ENCODE results near the gene ASB2. TPM values are rescaled to one million over a fixed set of nuclear protein-coding genes. Genes with fewer than 3 reads are reported as not detected.

The ASB2 gene
- total and polyA plus RNA-seq, 2 of the 4 experiments (the other 2 are of a cell fraction), result 0.54 to 0.77 TPM

DNA sequence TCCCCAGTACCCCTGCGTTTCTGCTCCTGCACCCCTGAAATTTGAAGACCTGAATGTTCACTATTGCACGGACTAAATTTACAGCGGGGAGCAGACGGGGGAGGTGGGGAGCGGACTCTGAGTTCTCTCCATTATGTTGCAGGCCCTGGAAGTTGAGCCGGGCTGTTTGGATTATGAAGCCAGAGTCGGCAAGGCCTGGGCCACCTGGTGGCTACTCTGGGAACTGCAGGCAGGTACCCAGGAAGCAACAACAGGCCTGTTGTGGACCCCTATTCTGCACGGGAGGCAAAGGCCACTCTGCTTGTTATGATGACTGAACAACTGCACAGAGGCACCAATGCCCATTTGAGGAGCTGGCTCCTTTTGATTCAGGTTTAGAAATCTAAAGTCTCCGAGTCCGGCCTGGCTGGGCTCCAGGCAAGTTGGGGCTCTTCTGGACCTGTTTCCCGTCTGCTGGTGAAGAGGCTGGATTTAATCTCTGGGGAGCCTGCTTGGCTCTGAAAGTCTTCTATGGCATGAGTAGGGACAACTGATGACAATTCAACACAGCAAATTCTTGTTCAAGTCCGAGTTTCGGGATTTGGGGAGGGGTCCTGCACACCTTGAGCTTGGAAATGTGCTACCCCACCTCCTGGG, 83.3 kb downstream of the ASB2 start:
- H2AK5ac ChIP-seq (ENCODE audit: low read depth, low read length), result no peak overlapping the region
- no peak overlapping the region for H2BK20ac ChIP-seq (ENCODE audit: low read depth, low read length)
- H3K9me3 ChIP-seq (ENCODE audit: control insufficient read depth, insufficient read depth, low read length), result no peaks in the 10 kb centered on the region
- no peak overlapping the region for H3K4me3 ChIP-seq (ENCODE audit: insufficient read depth, low read depth, low read length)
- no peaks in the 10 kb centered on the region for H3K9me1 ChIP-seq (ENCODE audit: insufficient read depth, low read length)
- dilution Hi-C loops (cut with HindIII; ENCODE audit: low sequenced_read_pairs, unreplicated experiment) (no loop called here), in situ Hi-C loops (cut with MboI; ENCODE audit: low sequenced_read_pairs) (no loop called here), intact Hi-C loops (cut with micrococcal nuclease) (loop anchor here (1.0 to 2.0 kb wide), 2 partner anchors 238 to 686 kb away; partner anchors contain the start of genes GON7 and UBR7)
- no peak overlapping the region for H4K5ac ChIP-seq (ENCODE audit: low read depth, low read length)
- H3K4me2 ChIP-seq (ENCODE audit: low read depth, low read length), result no peak overlapping the region
- peak; percentile 45 for DNase-seq
- no peaks in the 10 kb centered on the region for H3K4me1 ChIP-seq (ENCODE audit: control insufficient read depth, insufficient read depth, low read length)
- H3K9ac ChIP-seq (ENCODE audit: low read depth, low read length), result no peak overlapping the region
- no peak overlapping the region for H3K56ac ChIP-seq (ENCODE audit: extremely low read depth, insufficient read depth, low read length)
- ATAC-seq (ENCODE audit: low read depth), result peak; percentile 98
- no peak overlapping the region for H2BK120ac ChIP-seq (ENCODE audit: low read depth, low read length)
- H4K91ac ChIP-seq (ENCODE audit: insufficient read depth, low read depth, low read length), result no peak overlapping the region
- H3K14ac ChIP-seq (replicated peaks; ENCODE audit: low read depth, low read length), result no peak overlapping the region
- BruUV-seq (replicated peaks), result no TSS peak
- TF ChIP-seq SMC3 (IDR thresholded peaks at IDR 0.05; ENCODE audit: low read depth, low read length) (peak; percentile 69), MXI1 (IDR thresholded peaks at IDR 0.05; ENCODE audit: borderline replicate concordance, low read depth, low read length) (no peak), CEBPB (IDR thresholded peaks at IDR 0.05; ENCODE audit: low read depth, low read length) (no peak), USF2 (IDR thresholded peaks at IDR 0.05; ENCODE audit: low read depth, low read length) (no peak), RAD21 (IDR thresholded peaks at IDR 0.05; ENCODE audit: low read length) (peak; percentile 49)
- TF ChIP-seq, protein P1, sequence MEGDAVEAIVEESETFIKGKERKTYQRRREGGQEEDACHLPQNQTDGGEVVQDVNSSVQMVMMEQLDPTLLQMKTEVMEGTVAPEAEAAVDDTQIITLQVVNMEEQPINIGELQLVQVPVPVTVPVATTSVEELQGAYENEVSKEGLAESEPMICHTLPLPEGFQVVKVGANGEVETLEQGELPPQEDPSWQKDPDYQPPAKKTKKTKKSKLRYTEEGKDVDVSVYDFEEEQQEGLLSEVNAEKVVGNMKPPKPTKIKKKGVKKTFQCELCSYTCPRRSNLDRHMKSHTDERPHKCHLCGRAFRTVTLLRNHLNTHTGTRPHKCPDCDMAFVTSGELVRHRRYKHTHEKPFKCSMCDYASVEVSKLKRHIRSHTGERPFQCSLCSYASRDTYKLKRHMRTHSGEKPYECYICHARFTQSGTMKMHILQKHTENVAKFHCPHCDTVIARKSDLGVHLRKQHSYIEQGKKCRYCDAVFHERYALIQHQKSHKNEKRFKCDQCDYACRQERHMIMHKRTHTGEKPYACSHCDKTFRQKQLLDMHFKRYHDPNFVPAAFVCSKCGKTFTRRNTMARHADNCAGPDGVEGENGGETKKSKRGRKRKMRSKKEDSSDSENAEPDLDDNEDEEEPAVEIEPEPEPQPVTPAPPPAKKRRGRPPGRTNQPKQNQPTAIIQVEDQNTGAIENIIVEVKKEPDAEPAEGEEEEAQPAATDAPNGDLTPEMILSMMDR (conservative IDR thresholded peaks at IDR 0.05; ENCODE audit: low read depth, low read length), result peak; percentile 72
- no peak overlapping the region for H4K8ac ChIP-seq (ENCODE audit: low read depth in 2 of 2, low read length in 2 of 2)
- peaks cover 20% of the 10 kb centered on the region for H3K27me3 ChIP-seq (ENCODE audit: control insufficient read depth, insufficient read depth, low read length)
- no peak overlapping the region for H3K18ac ChIP-seq (ENCODE audit: low read depth, low read length)
- H2BK5ac ChIP-seq (ENCODE audit: low read depth, low read length, poor library complexity, severe bottlenecking), result no peak overlapping the region
- CTCF ChIA-PET, result interaction anchor here (0.7 kb wide), 1 partner anchor 23 kb away, joined by 3 read pairs; no protein-coding TSS in a partner anchor
- no peak overlapping the region for H3K4ac ChIP-seq (ENCODE audit: low read depth, low read length)
- WGBS, 2 experiments (ENCODE audit: extremely low coverage in 2 of 2, insufficient read length in 1 of 2), result 54% methylated on average over 3 of the region's 13 CpGs; no CpG with 5 or more reads in 1 of the 2 experiments
- peak overlapping the region; percentile 19 for H2AK9ac ChIP-seq (replicated peaks; ENCODE audit: low read depth, low read length, poor library complexity)
- no peak overlapping the region for H3K27ac ChIP-seq (ENCODE audit: insufficient read depth, low read length)
- no peaks in the 10 kb centered on the region for H3K79me1 ChIP-seq (ENCODE audit: low read depth in 1 of 2, low read length in 2 of 2)
- H3K23ac ChIP-seq (ENCODE audit: low read depth, low read length), result no peak overlapping the region
- H2BK15ac ChIP-seq (ENCODE audit: low read depth, low read length), result no peak overlapping the region
- no peaks in the 10 kb centered on the region for H3K36me3 ChIP-seq (ENCODE audit: control insufficient read depth, insufficient read depth, low read length)
- POLR2A ChIA-PET (ENCODE audit: unreplicated experiment), result no interaction called here
- no peaks in the 10 kb centered on the region for H4K20me1 ChIP-seq (ENCODE audit: insufficient read depth, low read length)
- peak overlapping the region; percentile 82 for H2AFZ ChIP-seq (replicated peaks; ENCODE audit: low read length, poor library complexity)

Measured in IMR-90 (cell line).